Effector memory CD4-positive, alpha-beta T cell (primary cell): ENCODE results near the gene SLC16A3.

Experiments
- DNase-seq, 3 donors: peaks; one replicate each; pipeline ENCODE4 v3.0.0-alpha.2; 2020
- H3K27ac ChIP-seq: 2 replicates; pipeline ENCODE4 v1.7.0; 2013; ENCODE audit warnings: mild to moderate bottlenecking, low read length, moderate library complexity; ENCODE audit not compliant: insufficient read depth, poor library complexity, severe bottlenecking
- H3K27me3 ChIP-seq: replicated peaks from 2 replicates; pipeline ENCODE4 v1.7.0; 2013; ENCODE audit warnings: mild to moderate bottlenecking, low read length; ENCODE audit not compliant: insufficient read depth, control insufficient read depth, poor library complexity, severe bottlenecking
- H3K36me3 ChIP-seq: 2 replicates; pipeline ENCODE4 v1.7.0; 2013; ENCODE audit warnings: mild to moderate bottlenecking, low read length, moderate library complexity; ENCODE audit not compliant: control insufficient read depth, insufficient read depth
- H3K4me1 ChIP-seq: 2 replicates; pipeline ENCODE4 v1.7.0; 2013; ENCODE audit warnings: low read length, mild to moderate bottlenecking; ENCODE audit not compliant: control insufficient read depth, insufficient read depth, poor library complexity, severe bottlenecking
- H3K4me3 ChIP-seq: 2 replicates; pipeline ENCODE4 v1.7.0; 2013; ENCODE audit warnings: low read length, low read depth, mild to moderate bottlenecking; ENCODE audit not compliant: insufficient read depth, poor library complexity, severe bottlenecking
- H3K9me3 ChIP-seq: 2 replicates; pipeline ENCODE4 v1.7.0; 2013; ENCODE audit warnings: mild to moderate bottlenecking, low read length, moderate library complexity; ENCODE audit not compliant: control insufficient read depth

SLC16A3 gene

DNA sequence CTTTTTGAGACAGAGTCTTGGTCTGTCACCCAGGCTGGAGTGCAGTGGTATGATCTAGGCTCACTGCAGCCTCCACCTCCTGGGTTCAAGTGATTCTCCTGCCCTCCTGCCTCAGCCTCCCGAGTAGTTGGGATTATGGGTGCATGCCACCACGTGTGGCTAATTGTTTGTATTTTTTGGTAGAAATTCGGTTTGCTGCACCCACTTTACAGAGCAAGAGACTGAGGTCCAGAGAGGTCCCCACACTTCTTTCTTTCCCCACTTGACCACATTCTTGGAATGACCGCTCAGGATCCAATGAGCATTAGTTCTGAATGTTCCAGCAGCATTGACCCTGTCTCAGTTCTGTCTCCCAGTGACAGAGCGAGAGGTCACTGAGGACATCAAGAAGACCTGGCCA is 5.3 kb upstream of the SLC16A3 start:
- Histone ChIP-seq H3K27me3 (no peaks in the 10 kb centered on the region), H3K9me3 (no peaks in the 10 kb centered on the region), H3K4me3 (no peak overlapping the region), H3K27ac (no peak overlapping the region), H3K36me3 (no peaks in the 10 kb centered on the region), H3K4me1 (peaks cover 10% of the 10 kb centered on the region)
- no peak for DNase-seq

DNA sequence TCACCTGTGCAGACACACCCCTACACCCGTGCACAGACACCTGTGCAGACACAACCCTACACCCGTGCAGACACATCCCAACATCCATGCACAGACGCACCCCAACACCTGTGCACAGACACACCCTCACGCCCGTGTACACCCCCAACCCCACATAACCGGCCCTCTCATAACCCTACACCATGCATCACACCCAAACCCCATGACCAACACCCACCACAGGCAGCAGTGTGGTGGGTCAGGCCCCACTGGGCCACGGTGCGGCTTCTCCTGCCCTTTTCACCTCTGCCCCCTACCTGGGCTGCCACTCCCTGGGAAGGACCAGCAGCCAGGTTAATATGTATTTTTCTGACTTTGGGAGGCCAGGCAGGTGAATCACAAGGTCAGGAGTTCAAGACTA is 4.2 kb upstream of the SLC16A3 start:
- no peak overlapping the region for H3K27ac ChIP-seq
- no peak for DNase-seq
- H3K27me3 ChIP-seq = no peaks in the 10 kb centered on the region
- H3K36me3 ChIP-seq = no peaks in the 10 kb centered on the region
- no peak overlapping the region for H3K4me3 ChIP-seq
- H3K4me1 ChIP-seq = peaks cover 16% of the 10 kb centered on the region
- H3K9me3 ChIP-seq = no peaks in the 10 kb centered on the region

DNA sequence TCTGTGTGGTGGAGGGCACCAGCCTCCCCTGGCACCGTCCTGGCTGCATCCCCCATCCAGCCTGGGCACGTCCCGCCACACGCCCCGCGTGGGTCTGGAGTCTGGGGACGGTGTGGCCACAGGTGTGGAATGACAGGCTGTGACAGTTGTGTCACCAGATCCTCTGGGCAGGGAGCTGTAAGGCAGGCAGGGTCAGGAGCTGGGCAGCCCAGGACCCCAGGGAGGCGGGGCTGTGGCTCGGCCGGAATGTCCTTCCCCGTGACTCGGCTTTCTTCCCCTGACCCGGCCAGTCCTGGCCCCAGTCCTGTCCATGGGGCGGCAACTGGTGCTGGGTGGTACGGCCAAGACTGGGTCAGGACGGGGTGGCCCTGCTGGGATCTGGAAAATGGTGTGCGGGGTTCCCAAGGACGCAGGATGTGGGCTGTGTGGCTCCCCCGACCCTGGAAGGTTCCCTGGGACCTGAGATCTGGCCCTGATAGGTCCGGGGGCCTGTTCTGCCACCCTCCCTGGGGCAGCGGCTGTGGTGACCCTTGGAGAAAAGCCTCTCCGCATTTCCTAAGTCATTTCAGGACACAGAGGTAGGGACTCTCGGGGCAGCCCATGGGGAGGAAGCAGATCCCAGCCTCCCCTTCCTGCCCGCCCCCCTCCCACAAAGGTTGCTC is 3.3 kb upstream of the SLC16A3 start:
- DNase-seq = no peak
- Histone ChIP-seq H3K27me3 (no peaks in the 10 kb centered on the region), H3K27ac (no peak overlapping the region), H3K4me3 (no peak overlapping the region), H3K36me3 (no peaks in the 10 kb centered on the region), H3K4me1 (peaks cover 24% of the 10 kb centered on the region), H3K9me3 (no peaks in the 10 kb centered on the region)

DNA sequence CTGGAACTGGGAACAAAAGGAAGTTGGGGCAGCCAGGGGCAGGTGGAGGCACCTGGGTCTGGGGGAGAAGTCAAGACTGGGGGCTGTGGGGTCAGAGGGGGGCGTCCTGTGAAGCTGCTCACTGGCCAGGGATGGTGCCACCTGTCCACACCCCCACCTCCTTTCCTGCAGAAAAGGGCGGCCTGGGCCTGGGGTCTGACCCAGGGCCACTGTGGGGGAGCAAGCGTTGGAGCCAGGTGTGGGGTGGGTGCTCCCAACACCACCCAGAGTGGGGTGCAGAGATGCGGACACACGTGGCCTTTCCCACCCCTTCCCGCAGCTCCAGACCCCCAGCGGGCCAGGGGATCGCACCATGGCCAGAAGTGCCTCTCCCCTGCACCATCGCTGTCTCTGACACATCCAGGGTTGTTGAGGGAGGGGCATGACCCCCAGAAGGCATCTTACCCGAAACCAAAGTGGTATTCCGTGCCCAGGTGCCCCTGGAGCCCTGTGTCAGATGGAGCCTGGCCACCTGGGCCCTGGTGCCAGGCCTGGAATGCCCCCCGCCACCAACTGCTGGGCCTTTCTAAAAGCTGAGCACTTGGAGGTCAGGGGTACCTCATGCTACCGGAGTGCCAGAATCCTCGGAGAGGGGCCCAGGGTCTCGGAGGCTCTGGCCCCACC is 2.6 kb upstream of the SLC16A3 start:
- Histone ChIP-seq H3K9me3 (no peaks in the 10 kb centered on the region), H3K4me3 (no peak overlapping the region), H3K4me1 (peaks cover 29% of the 10 kb centered on the region), H3K27me3 (no peaks in the 10 kb centered on the region), H3K36me3 (no peaks in the 10 kb centered on the region), H3K27ac (no peak overlapping the region)
- no peak for DNase-seq

DNA sequence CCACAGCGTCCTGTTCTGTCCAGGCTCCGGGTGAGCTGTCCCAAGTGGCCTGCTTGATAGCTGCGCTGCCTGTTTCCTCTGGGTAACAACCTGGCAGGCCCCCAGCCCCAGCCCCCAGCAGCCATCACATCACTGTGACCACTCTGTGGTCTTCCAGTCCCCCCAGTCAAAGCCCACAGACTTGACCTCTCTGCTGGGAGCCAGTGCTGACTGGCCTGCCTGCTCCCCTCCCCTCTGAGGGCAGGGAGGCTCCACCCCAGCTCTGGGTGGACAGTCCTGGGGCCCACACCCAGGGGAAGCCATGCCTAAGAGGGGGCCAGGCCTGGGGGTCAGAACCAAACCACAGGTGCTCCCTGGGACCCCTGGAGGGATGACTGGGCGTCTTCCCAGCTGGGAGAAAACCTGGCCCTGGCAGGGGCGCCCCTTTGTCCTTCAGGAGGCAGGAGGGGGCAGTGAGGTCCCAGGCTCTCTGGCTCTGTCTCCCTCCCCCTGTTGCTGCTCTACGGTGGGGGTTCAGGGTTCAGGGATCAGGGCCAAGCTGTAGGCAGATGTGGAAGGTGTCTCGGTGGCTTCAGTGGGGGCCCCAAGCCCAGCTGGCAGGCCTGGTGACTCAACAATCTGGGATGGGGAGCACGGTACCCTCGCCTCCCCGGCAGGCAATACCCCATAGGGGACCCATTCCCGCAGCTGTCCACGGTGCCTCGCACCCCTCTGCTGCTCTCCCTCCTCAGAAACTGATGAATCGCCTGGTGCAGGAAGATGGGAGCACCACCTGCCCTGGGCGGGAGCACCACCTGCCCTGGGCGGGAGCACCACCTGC is 1.8 kb upstream of the SLC16A3 start:
- H3K4me1 ChIP-seq = peaks cover 36% of the 10 kb centered on the region
- H3K36me3 ChIP-seq = no peaks in the 10 kb centered on the region
- H3K9me3 ChIP-seq = no peaks in the 10 kb centered on the region
- H3K27ac ChIP-seq = no peak overlapping the region
- H3K27me3 ChIP-seq = no peaks in the 10 kb centered on the region
- no peak for DNase-seq
- H3K4me3 ChIP-seq = no peak overlapping the region

DNA sequence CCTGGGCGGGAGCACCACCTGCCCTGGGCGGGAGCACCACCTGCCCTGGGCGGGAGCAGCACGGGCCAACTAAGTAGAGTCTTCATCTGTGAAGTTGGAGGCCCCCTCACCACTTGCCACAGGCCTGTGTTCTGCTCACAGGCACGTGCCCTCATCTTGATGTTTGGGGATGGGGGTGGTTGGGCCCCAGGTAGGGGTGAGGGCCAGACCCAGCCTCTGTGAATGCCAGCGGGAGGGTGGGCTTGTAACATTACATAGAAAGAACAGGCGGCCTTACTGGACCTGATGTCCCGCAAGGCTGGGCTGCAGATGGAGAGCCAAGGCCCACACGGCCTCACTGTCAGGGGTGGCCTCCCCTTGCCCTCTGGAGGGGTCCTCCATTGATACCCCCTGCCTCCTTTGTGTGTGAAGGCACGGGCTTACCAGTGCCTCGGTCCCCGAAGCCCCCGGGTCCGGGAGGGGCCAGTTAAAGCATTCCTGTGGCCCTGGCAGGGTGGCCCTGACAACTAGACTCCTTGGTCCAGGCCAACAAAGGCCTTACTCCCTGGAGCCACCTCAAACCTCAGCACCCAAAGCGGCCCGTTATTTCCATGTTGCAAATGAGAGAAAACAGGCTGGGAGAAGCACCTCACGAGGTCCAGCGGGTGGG is 1.1 kb upstream of the SLC16A3 start:
- H3K27me3 ChIP-seq = no peaks in the 10 kb centered on the region
- H3K9me3 ChIP-seq = no peaks in the 10 kb centered on the region
- H3K36me3 ChIP-seq = no peaks in the 10 kb centered on the region
- peaks cover 36% of the 10 kb centered on the region for H3K4me1 ChIP-seq
- peak overlapping the region; percentile 83 for H3K27ac ChIP-seq
- DNase-seq = no peak
- peak overlapping the region; percentile 59 for H3K4me3 ChIP-seq

DNA sequence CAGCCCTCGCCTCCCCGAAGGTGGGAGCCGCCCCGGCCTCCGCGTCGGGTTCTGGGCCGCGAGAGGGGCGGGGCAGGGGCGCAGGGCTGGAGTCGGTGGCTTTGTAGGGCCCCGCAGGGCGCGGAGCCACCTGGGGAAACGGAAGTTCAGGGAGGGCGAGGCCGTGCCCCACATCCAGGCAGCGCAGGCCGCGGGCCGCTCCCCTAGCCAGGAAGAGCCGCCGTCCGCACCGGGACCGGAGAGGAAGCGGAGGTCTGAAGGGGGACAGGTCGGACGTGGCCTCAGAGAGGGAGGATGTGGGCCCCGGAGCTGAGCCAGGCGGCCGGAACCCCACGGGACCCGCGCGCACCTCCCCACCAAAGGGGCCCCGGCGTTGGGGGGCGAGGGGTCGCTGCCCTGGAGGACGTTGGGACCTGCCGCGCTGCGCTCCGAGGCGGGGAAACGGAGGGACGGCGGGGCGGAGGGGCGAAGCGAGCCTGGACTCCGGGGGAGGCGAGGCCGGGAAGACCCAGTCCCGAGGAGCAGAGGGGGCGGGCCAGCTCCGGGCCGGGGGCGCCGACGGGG is 482 bp upstream of the SLC16A3 start:
- no peaks in the 10 kb centered on the region for H3K36me3 ChIP-seq
- peaks cover 36% of the 10 kb centered on the region for H3K4me1 ChIP-seq
- peak overlapping the region; percentile 83 for H3K27ac ChIP-seq
- no peaks in the 10 kb centered on the region for H3K9me3 ChIP-seq
- no peaks in the 10 kb centered on the region for H3K27me3 ChIP-seq
- peak in 2 of 3 donors; percentile 49 to 51 for DNase-seq
- H3K4me3 ChIP-seq = peak overlapping the region; percentile 59

DNA sequence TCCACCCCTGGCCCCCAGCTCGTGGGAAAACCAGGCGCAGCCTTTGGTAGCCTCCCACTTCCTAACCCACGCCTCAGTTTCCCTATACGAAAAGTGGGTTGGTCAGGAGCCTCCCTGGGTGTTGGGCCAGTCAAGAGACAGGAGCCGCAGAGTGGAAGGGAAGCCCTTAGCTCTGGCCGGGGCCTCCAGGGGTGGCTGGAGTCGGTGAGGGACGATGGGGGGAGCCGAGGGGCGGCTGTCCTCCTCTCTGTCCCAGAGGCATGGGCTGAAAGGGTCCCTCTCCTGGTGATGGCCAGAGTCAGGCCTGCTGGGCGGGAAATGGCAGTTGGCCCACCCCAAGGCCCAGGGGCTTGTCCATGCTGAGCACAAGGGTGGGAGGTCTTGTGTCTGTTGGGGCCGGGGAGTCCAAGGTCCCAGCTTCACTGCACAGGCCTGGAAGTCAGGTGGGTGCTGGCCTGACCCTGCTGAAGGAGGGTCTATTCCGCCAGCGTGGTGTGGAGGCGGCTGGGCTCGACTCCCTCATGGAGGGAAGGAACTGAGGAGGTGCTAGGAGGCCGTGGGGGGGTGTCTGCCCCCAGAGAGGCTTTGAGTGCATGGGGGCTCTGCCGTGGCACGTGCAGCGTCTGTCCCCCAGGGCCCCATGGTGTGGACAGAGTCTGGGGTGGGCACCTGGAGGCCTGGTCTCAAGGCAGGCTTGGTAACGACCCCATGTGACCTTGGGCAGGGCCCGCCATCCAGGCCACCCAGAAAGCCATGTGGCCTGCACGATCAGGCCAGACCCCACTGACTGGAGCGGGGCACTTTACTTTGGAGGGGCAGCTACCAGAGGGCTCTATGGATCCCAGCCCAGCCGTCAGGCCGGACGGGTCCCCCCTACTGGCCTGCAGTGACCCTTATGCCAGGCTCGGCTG is 1.1 kb downstream of the SLC16A3 start:
- no peaks in the 10 kb centered on the region for H3K27me3 ChIP-seq
- no peaks in the 10 kb centered on the region for H3K36me3 ChIP-seq
- peak overlapping the region; percentile 53 for H3K27ac ChIP-seq
- H3K4me3 ChIP-seq = peak overlapping the region; percentile 55
- DNase-seq = no peak
- peaks cover 36% of the 10 kb centered on the region for H3K4me1 ChIP-seq
- H3K9me3 ChIP-seq = no peaks in the 10 kb centered on the region
